Measurements from ENCODE around the gene RAPGEF1. TPM values are rescaled to one million over a fixed set of nuclear protein-coding genes. Genes with fewer than 3 reads are reported as not detected.

RAPGEF1 gene
- total RNA-seq, 4 donors from 2014 or later, result 43.0 to 58.3 (median 51.7) TPM

- no peaks in the 10 kb centered on the region for H3K9me3 ChIP-seq
- TF ChIP-seq EP300 (IDR thresholded peaks at IDR 0.05) (no peak), POLR2AphosphoS5 (IDR thresholded peaks at IDR 0.05) (no peak), CTCF (IDR thresholded peaks at IDR 0.05) (no peak), POLR2A (IDR thresholded peaks at IDR 0.05) (no peak)
- no peak overlapping the region for H3K4me3 ChIP-seq
- no peaks in the 10 kb centered on the region for H3K36me3 ChIP-seq
- peaks cover 68% of the 10 kb centered on the region for H3K27me3 ChIP-seq
- WGBS, result 42% methylated on average over 10 of the region's 13 CpGs
- DNase-seq (ENCODE audit: low spot score in 2 of 2), result no peak
- H3K27ac ChIP-seq, result no peak overlapping the region
- H3K4me1 ChIP-seq, result no peaks in the 10 kb centered on the region
These were observed 45.0 kb upstream of the RAPGEF1 start for GRCh38 chr9:131784748-131785501.

GRCh38 chr9:131781069-131781468 lies 41.2 kb upstream of the RAPGEF1 start:
- no peaks in the 10 kb centered on the region for H3K36me3 ChIP-seq
- peaks cover 43% of the 10 kb centered on the region for H3K27me3 ChIP-seq
- DNase-seq (ENCODE audit: low spot score in 2 of 2), result no peak
- H3K4me3 ChIP-seq, result no peak overlapping the region
- no peak for TF ChIP-seq POLR2AphosphoS5 (IDR thresholded peaks at IDR 0.05)
- TF ChIP-seq EP300 (IDR thresholded peaks at IDR 0.05), result no peak
- no peak for TF ChIP-seq CTCF (IDR thresholded peaks at IDR 0.05)
- no peak for TF ChIP-seq POLR2A (IDR thresholded peaks at IDR 0.05)
- H3K4me1 ChIP-seq, result no peaks in the 10 kb centered on the region
- WGBS, result 52% methylated on average over 3 of the region's 3 CpGs
- no peak overlapping the region for H3K27ac ChIP-seq
- no peaks in the 10 kb centered on the region for H3K9me3 ChIP-seq

GRCh38 chr9:131776473-131776872 lies 36.6 kb upstream of the RAPGEF1 start:
- no peaks in the 10 kb centered on the region for H3K36me3 ChIP-seq
- no peak for DNase-seq (ENCODE audit: low spot score in 2 of 2)
- H3K9me3 ChIP-seq, result no peaks in the 10 kb centered on the region
- no peak overlapping the region for H3K27ac ChIP-seq
- no peak for TF ChIP-seq EP300 (IDR thresholded peaks at IDR 0.05)
- TF ChIP-seq POLR2AphosphoS5 (IDR thresholded peaks at IDR 0.05), result no peak
- TF ChIP-seq CTCF (IDR thresholded peaks at IDR 0.05), result no peak
- no peak for TF ChIP-seq POLR2A (IDR thresholded peaks at IDR 0.05)
- H3K27me3 ChIP-seq, result peaks cover 28% of the 10 kb centered on the region
- WGBS, result 7% methylated on average over 4 of the region's 7 CpGs
- H3K4me3 ChIP-seq, result no peak overlapping the region
- H3K4me1 ChIP-seq, result no peaks in the 10 kb centered on the region

GRCh38 chr9:131776036-131776435 lies 36.2 kb upstream of the RAPGEF1 start:
- Histone ChIP-seq H3K36me3 (no peaks in the 10 kb centered on the region), H3K9me3 (no peaks in the 10 kb centered on the region), H3K4me1 (no peaks in the 10 kb centered on the region), H3K4me3 (no peak overlapping the region), H3K27ac (no peak overlapping the region), H3K27me3 (peaks cover 24% of the 10 kb centered on the region)
- WGBS, result 42% methylated on average over 3 of the region's 3 CpGs
- DNase-seq (ENCODE audit: low spot score in 2 of 2), result no peak
- TF ChIP-seq EP300 (IDR thresholded peaks at IDR 0.05) (no peak), CTCF (IDR thresholded peaks at IDR 0.05) (no peak), POLR2A (IDR thresholded peaks at IDR 0.05) (no peak), POLR2AphosphoS5 (IDR thresholded peaks at IDR 0.05) (no peak)

- Histone ChIP-seq H3K27me3 (peaks cover 28% of the 10 kb centered on the region), H3K4me3 (no peak overlapping the region), H3K36me3 (no peaks in the 10 kb centered on the region), H3K4me1 (no peaks in the 10 kb centered on the region), H3K9me3 (no peaks in the 10 kb centered on the region), H3K27ac (no peak overlapping the region)
- no peak for DNase-seq (ENCODE audit: low spot score in 2 of 2)
- 67% methylated on average over 2 of the region's 6 CpGs for WGBS
- TF ChIP-seq POLR2A (IDR thresholded peaks at IDR 0.05), result no peak
- TF ChIP-seq EP300 (IDR thresholded peaks at IDR 0.05), result no peak
- no peak for TF ChIP-seq CTCF (IDR thresholded peaks at IDR 0.05)
- TF ChIP-seq POLR2AphosphoS5 (IDR thresholded peaks at IDR 0.05), result no peak
These were observed 34.8 kb upstream of the RAPGEF1 start for GRCh38 chr9:131774636-131775035.
